GM10847 (cell line): ENCODE measurements around the gene CDHR1.

Experiments used
- POLR2A ChIP-seq: IDR thresholded peaks from 2 replicates; pipeline ENCODE4 v1.6.1; 2011; ENCODE audit not compliant: insufficient read length; ENCODE audit errors: extremely low read depth

CDHR1 gene

GRCh38 chr10:84176351-84176750 lies 18.0 kb upstream of the CDHR1 start:
- TF ChIP-seq POLR2A: no peak

- TF ChIP-seq POLR2A: no peak
Measured at GRCh38 chr10:84176836-84177474, 17.4 kb upstream of the CDHR1 start.

- TF ChIP-seq POLR2A: no peak
Measured at GRCh38 chr10:84177541-84178141, 16.7 kb upstream of the CDHR1 start.

GRCh38 chr10:84178160-84178609 lies 16.2 kb upstream of the CDHR1 start:
- TF ChIP-seq POLR2A: no peak

GRCh38 chr10:84179059-84179710 lies 15.2 kb upstream of the CDHR1 start:
- TF ChIP-seq POLR2A: no peak

- TF ChIP-seq POLR2A: no peak
Measured at GRCh38 chr10:84181631-84182030, 12.7 kb upstream of the CDHR1 start.

- no peak for TF ChIP-seq POLR2A
Measured at GRCh38 chr10:84184517-84184916, 9.8 kb upstream of the CDHR1 start.

- TF ChIP-seq POLR2A: no peak
Measured at GRCh38 chr10:84185526-84186175, 8.7 kb upstream of the CDHR1 start.

GRCh38 chr10:84188815-84189214 lies 5.5 kb upstream of the CDHR1 start:
- no peak for TF ChIP-seq POLR2A

GRCh38 chr10:84190621-84191020 lies 3.7 kb upstream of the CDHR1 start:
- TF ChIP-seq POLR2A: no peak

- TF ChIP-seq POLR2A: no peak
Measured at GRCh38 chr10:84191106-84191505, 3.2 kb upstream of the CDHR1 start.

- no peak for TF ChIP-seq POLR2A
Measured at GRCh38 chr10:84193327-84193726, 1.0 kb upstream of the CDHR1 start.

- TF ChIP-seq POLR2A: no peak
Measured at GRCh38 chr10:84193846-84194423, 402 bp upstream of the CDHR1 start.

- no peak for TF ChIP-seq POLR2A
Measured at GRCh38 chr10:84195044-84195830, 900 bp downstream of the CDHR1 start.

GRCh38 chr10:84196083-84196482 lies 1.7 kb downstream of the CDHR1 start:
- no peak for TF ChIP-seq POLR2A
